A673 (cell line): ENCODE measurements around the gene YIPF7. TPM values are rescaled to one million over a fixed set of nuclear protein-coding genes. Genes with fewer than 3 reads are reported as not detected.

Source experiments
- BruUV-seq: library from RNA; stranded (reverse); fragments of 400-500 nt; replicated peaks from 2 replicates; lab custom pipeline; 2021; lab: Mats Ljungman, UMichigan
- CTCF ChIA-PET: fragments of 300-600 bp; sonication (Branson Sonifier 250); formaldehyde crosslinking; loops from one replicate; lab custom pipeline; 2022; ENCODE audit warnings: antibody characterized with exemption; lab: Charles Lee
- POLR2A ChIA-PET: fragments of 300-600 bp; sonication (Branson Sonifier 250); formaldehyde crosslinking; loops from one replicate; lab custom pipeline; 2022; ENCODE audit warnings: antibody characterized with exemption; ENCODE audit not compliant: low non-redundant PET; lab: Charles Lee
- DNase-seq: peaks from one replicate; pipeline ENCODE4 v3.0.0-alpha.2; 2015; ENCODE audit warnings: low spot score
- H3K27ac ChIP-seq: fragments of 200-600 bp; sonication (generic); 2 replicates; pipeline ENCODE4 v1.5.1; 2016; ENCODE audit warnings: mixed run types, low read depth, mild to moderate bottlenecking, mixed read lengths, antibody characterized with exemption, low read length; ENCODE audit not compliant: poor library complexity, severe bottlenecking
- H3K27me3 ChIP-seq: fragments of 200-600 bp; sonication (generic); replicated peaks from 2 replicates; pipeline ENCODE4 v1.6.1; 2017; ENCODE audit warnings: mixed run types, low read depth, mild to moderate bottlenecking, mixed read lengths, antibody characterized with exemption, low read length; ENCODE audit not compliant: insufficient read depth, poor library complexity
- H3K36me3 ChIP-seq: fragments of 200-600 bp; sonication (generic); 2 replicates; pipeline ENCODE4 v1.6.1; 2016; ENCODE audit warnings: mixed run types, mild to moderate bottlenecking, mixed read lengths, antibody characterized with exemption, low read length; ENCODE audit not compliant: insufficient read depth, poor library complexity, severe bottlenecking
- H3K4me1 ChIP-seq: fragments of 200-600 bp; sonication (generic); 2 replicates; pipeline ENCODE4 v1.6.1; 2017; ENCODE audit warnings: mixed run types, mild to moderate bottlenecking, mixed read lengths, antibody characterized with exemption, low read length; ENCODE audit not compliant: insufficient read depth, poor library complexity, severe bottlenecking
- H3K4me3 ChIP-seq: fragments of 200-600 bp; sonication (generic); 2 replicates; pipeline ENCODE4 v1.5.1; 2016; ENCODE audit warnings: low read depth, mixed run types, mild to moderate bottlenecking, mixed read lengths, low read length; ENCODE audit not compliant: poor library complexity, severe bottlenecking
- H3K9me3 ChIP-seq: fragments of 200-600 bp; sonication (generic); 2 replicates; pipeline ENCODE4 v1.6.1; 2016; ENCODE audit warnings: mixed run types, low read depth, mild to moderate bottlenecking, mixed read lengths, antibody characterized with exemption, low read length; ENCODE audit not compliant: poor library complexity, severe bottlenecking
- CTCF ChIP-seq: fragments of 300-800, 200-600 bp; sonication (generic); conservative IDR thresholded peaks from 2 replicates; pipeline ENCODE4 v1.5.1; 2017; ENCODE audit warnings: low read depth, mild to moderate bottlenecking, antibody characterized with exemption, low read length, moderate library complexity, mixed read lengths
- EZH2 ChIP-seq: fragments of 200-600 bp; sonication (generic); IDR thresholded peaks from 2 replicates; pipeline ENCODE4 v1.6.1; 2017; ENCODE audit warnings: borderline replicate concordance, low read depth, mild to moderate bottlenecking, mixed read lengths, antibody characterized with exemption, low read length; ENCODE audit not compliant: poor library complexity, severe bottlenecking
- intact Hi-C: fragments of 100-400 bp; cut with micrococcal nuclease; formaldehyde crosslinking; loops from one replicate; pipeline ENCODE4 v1.10.0; 2022; ENCODE audit not compliant: unreplicated experiment
- total RNA-seq: library from RNA; stranded (reverse); gene quantifications from 2 replicates; pipeline ENCODE4 v1.2.3, GENCODE V29; 2021

The YIPF7 gene
- total RNA-seq, 1 experiment from 2014 or later, result not detected

GRCh38 chr4:44652002-44652401 lies 577 bp upstream of the YIPF7 start:
- Histone ChIP-seq H3K27me3 (no peaks in the 10 kb centered on the region), H3K36me3 (no peaks in the 10 kb centered on the region), H3K9me3 (no peaks in the 10 kb centered on the region), H3K4me1 (no peaks in the 10 kb centered on the region), H3K4me3 (no peak overlapping the region), H3K27ac (no peak overlapping the region)
- TF ChIP-seq EZH2, result no peak
- TF ChIP-seq CTCF, result no peak
- BruUV-seq, result no TSS peak
- intact Hi-C loops, result no loop called here
- ChIA-PET CTCF (no interaction called here), POLR2A (no interaction called here)
- no peak for DNase-seq

- ChIA-PET POLR2A (no interaction called here), CTCF (no interaction called here)
- H3K27me3 ChIP-seq, result no peaks in the 10 kb centered on the region
- H3K27ac ChIP-seq, result no peak overlapping the region
- no peak overlapping the region for H3K4me3 ChIP-seq
- H3K9me3 ChIP-seq, result peaks cover 3% of the 10 kb centered on the region
- H3K36me3 ChIP-seq, result no peaks in the 10 kb centered on the region
- no peak for TF ChIP-seq CTCF
- no peak for TF ChIP-seq EZH2
- no TSS peak for BruUV-seq
- H3K4me1 ChIP-seq, result no peaks in the 10 kb centered on the region
- intact Hi-C loops, result no loop called here
- no peak for DNase-seq
Observed at GRCh38 chr4:44646151-44646550, 5.3 kb downstream of the YIPF7 start.

- H3K36me3 ChIP-seq, result no peaks in the 10 kb centered on the region
- no peaks in the 10 kb centered on the region for H3K4me1 ChIP-seq
- BruUV-seq, result no TSS peak
- ChIA-PET CTCF (no interaction called here), POLR2A (no interaction called here)
- DNase-seq, result no peak
- no peaks in the 10 kb centered on the region for H3K27me3 ChIP-seq
- H3K27ac ChIP-seq, result no peak overlapping the region
- H3K4me3 ChIP-seq, result no peak overlapping the region
- TF ChIP-seq EZH2 (no peak), CTCF (no peak)
- intact Hi-C loops, result no loop called here
- H3K9me3 ChIP-seq, result peaks cover 3% of the 10 kb centered on the region
Observed at GRCh38 chr4:44638091-44638490, 13.3 kb downstream of the YIPF7 start.
